Kidney epithelial cell (primary cell): ENCODE data around the gene FHOD3. TPM values are rescaled to one million over a fixed set of nuclear protein-coding genes. Genes with fewer than 3 reads are reported as not detected.

Source experiments
- DNase-seq: peaks from one replicate; pipeline ENCODE4 v3.0.0-alpha.2; 2010; ENCODE audit warnings: low read depth
- H3K27me3 ChIP-seq: 2 replicates; pipeline ENCODE4 v1.6.0; 2011; ENCODE audit warnings: low read length; ENCODE audit not compliant: control insufficient read depth, insufficient read depth
- H3K36me3 ChIP-seq: 2 replicates; pipeline ENCODE4 v1.5.1; 2011; ENCODE audit warnings: low read length; ENCODE audit not compliant: control insufficient read depth, insufficient read depth
- H3K4me3 ChIP-seq: 2 replicates; pipeline ENCODE4 v1.5.1; 2011; ENCODE audit warnings: low read depth, mild to moderate bottlenecking, control low read depth, low read length
- CTCF ChIP-seq: IDR thresholded peaks from 2 replicates; pipeline ENCODE4 v1.5.1; 2011; ENCODE audit warnings: mild to moderate bottlenecking, moderate library complexity, low read length, control low read depth, inconsistent platforms; ENCODE audit not compliant: insufficient read depth, poor library complexity, severe bottlenecking
- total RNA-seq: library from RNA; depleted of rRNA; stranded (reverse); fragments of >200 nt; gene quantifications from 2 replicates; pipeline ENCODE4 v1.2.3, GENCODE V29; 2015

The FHOD3 gene
- total RNA-seq, 1 donor from 2014 or later, result 47.2 TPM

- Histone ChIP-seq H3K36me3 (no peaks in the 10 kb centered on the region), H3K27me3 (no peaks in the 10 kb centered on the region), H3K4me3 (no peak overlapping the region)
- no peak for DNase-seq
- TF ChIP-seq CTCF, result no peak
Observed at GRCh38 chr18:36389811-36390581, 92.5 kb downstream of the FHOD3 start.

GRCh38 chr18:36391426-36392145, 94.1 kb downstream of the FHOD3 start:
- no peak for DNase-seq
- Histone ChIP-seq H3K27me3 (no peaks in the 10 kb centered on the region), H3K36me3 (no peaks in the 10 kb centered on the region), H3K4me3 (no peak overlapping the region)
- no peak for TF ChIP-seq CTCF

- TF ChIP-seq CTCF, result no peak
- Histone ChIP-seq H3K4me3 (no peak overlapping the region), H3K36me3 (no peaks in the 10 kb centered on the region), H3K27me3 (no peaks in the 10 kb centered on the region)
- DNase-seq, result no peak
Observed at GRCh38 chr18:36392164-36392978, 94.9 kb downstream of the FHOD3 start.

GRCh38 chr18:36392979-36393287, 95.4 kb downstream of the FHOD3 start:
- Histone ChIP-seq H3K27me3 (no peaks in the 10 kb centered on the region), H3K36me3 (no peaks in the 10 kb centered on the region), H3K4me3 (no peak overlapping the region)
- no peak for DNase-seq
- no peak for TF ChIP-seq CTCF

- H3K36me3 ChIP-seq, result no peaks in the 10 kb centered on the region
- no peak overlapping the region for H3K4me3 ChIP-seq
- no peaks in the 10 kb centered on the region for H3K27me3 ChIP-seq
- no peak for TF ChIP-seq CTCF
- DNase-seq, result no peak
Observed at GRCh38 chr18:36394486-36394885, 97.0 kb downstream of the FHOD3 start.
